ENCODE data around the gene ARL15. TPM values are rescaled to one million over a fixed set of nuclear protein-coding genes. Genes with fewer than 3 reads are reported as not detected.

The ARL15 gene
- total and polyA plus RNA-seq, 2 experiments from 2014 or later, result 7.8 to 9.9 TPM

DNA sequence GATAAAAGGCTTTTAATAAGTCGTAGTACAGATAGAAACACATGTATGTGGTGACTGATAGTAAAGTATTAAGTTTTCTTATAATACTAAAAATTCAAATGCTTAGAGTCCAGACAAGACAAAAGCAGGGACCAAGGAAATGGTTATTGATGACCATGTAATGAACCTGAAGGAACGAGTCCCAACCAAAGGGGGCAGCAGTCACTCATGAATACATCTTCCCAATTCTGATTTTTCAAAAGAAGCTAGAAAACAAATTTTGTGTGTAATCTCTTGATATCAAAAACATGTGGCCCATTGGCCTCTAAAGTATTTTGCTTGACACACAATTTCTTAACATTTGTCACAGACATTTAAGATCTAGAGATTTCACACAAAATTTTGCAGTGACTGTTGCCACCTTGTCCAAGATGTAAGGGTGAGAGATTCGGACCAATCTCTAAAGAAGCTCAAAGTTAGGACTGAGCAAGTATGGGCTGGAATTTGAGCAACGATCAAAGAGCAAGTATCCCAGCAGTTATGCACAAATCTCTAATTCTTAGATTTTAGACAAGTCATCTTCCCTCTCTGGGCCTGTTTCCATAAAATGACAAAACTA, 66.8 kb downstream of the ARL15 start:
- Histone ChIP-seq H4K20me1 (ENCODE audit: insufficient read depth) (no peaks in the 10 kb centered on the region), H3K36me3 (ENCODE audit: low read depth) (no peaks in the 10 kb centered on the region), H3K27ac (no peak overlapping the region), H3K27me3 (replicated peaks; ENCODE audit: insufficient read depth) (no peaks in the 10 kb centered on the region), H3K9ac (no peak overlapping the region), H3F3A (ENCODE audit: insufficient read depth) (no peaks in the 10 kb centered on the region; the same call in 1 of the 2 replicates), H3K4me3 (no peak overlapping the region), H3K79me2 (ENCODE audit: insufficient read depth) (no peaks in the 10 kb centered on the region), H3K9me3 (ENCODE audit: low read depth) (no peaks in the 10 kb centered on the region), H2AFZ (no peak overlapping the region), H3K9me2 (ENCODE audit: insufficient read depth) (no peaks in the 10 kb centered on the region), H3K4me2 (ENCODE audit: unreplicated experiment) (peak overlapping the region; percentile 33), H3K4me1 (ENCODE audit: insufficient read depth) (peaks cover 6% of the 10 kb centered on the region; the same call in 1 of the 2 replicates)
- whole genome bisulfite sequencing, 2 experiments (ENCODE audit: low coverage in 1 of 2, low lambda C conversion rate in 2 of 2, missing lambda C conversion rate in 2 of 2), result 12 to 19% methylated on average over 4 of the region's 4 CpGs
- peak; percentile 66 for DNase-seq
- in situ Hi-C loops (cut with MboI), result loop anchor here (25.0 kb wide), 1 partner anchor 981 kb away; no protein-coding TSS in a partner anchor
- TF ChIP-seq EZH2phosphoT487 (IDR thresholded peaks at IDR 0.05; ENCODE audit: insufficient read depth, low read depth) (no peak), EZH2 (IDR thresholded peaks at IDR 0.05; ENCODE audit: insufficient read depth, poor library complexity, severe bottlenecking) (no peak)

DNA sequence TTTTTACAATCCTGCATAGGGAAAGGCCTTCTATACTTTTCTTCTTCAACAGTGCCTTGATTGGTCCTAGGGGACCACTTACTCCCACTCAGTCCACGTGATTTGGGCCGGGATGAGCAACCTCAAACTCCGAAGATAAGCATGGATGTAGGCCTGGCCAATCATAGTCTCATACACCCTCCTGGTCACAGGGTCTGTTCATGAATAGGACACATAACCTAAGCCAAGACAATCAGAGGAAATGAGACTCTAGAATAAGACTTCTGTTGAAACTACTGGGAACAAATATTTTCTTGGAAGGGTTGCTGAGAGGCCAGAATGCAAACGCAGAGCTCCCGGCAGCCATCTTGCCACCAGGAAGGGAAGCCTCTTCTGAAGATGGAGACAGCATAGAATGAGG, 68.1 kb downstream of the ARL15 start:
- H3K9ac ChIP-seq, result no peak overlapping the region
- no peaks in the 10 kb centered on the region for H3K36me3 ChIP-seq (ENCODE audit: low read depth)
- H3K4me3 ChIP-seq, result no peak overlapping the region
- no peak for DNase-seq
- no peak overlapping the region for H3K27ac ChIP-seq
- no peaks in the 10 kb centered on the region for H3K79me2 ChIP-seq (ENCODE audit: insufficient read depth)
- no peak overlapping the region for H2AFZ ChIP-seq
- no peak for TF ChIP-seq EZH2phosphoT487 (IDR thresholded peaks at IDR 0.05; ENCODE audit: insufficient read depth, low read depth)
- H4K20me1 ChIP-seq (ENCODE audit: insufficient read depth), result no peaks in the 10 kb centered on the region
- H3F3A ChIP-seq (ENCODE audit: insufficient read depth), result no peaks in the 10 kb centered on the region; the same call in 1 of the 2 replicates
- in situ Hi-C loops (cut with MboI), result loop anchor here (25.0 kb wide), 1 partner anchor 980 kb away; no protein-coding TSS in a partner anchor
- no peak overlapping the region for H3K4me2 ChIP-seq (ENCODE audit: unreplicated experiment)
- H3K9me3 ChIP-seq (ENCODE audit: low read depth), result no peaks in the 10 kb centered on the region
- H3K4me1 ChIP-seq (ENCODE audit: insufficient read depth), result peaks cover 6% of the 10 kb centered on the region; the same call in 1 of the 2 replicates
- H3K9me2 ChIP-seq (ENCODE audit: insufficient read depth), result no peaks in the 10 kb centered on the region
- no peaks in the 10 kb centered on the region for H3K27me3 ChIP-seq (replicated peaks; ENCODE audit: insufficient read depth)
- 73 to 76% methylated on average over 5 of the region's 5 CpGs for WGBS, 2 experiments (ENCODE audit: low coverage in 1 of 2, low lambda C conversion rate in 2 of 2, missing lambda C conversion rate in 2 of 2)

DNA sequence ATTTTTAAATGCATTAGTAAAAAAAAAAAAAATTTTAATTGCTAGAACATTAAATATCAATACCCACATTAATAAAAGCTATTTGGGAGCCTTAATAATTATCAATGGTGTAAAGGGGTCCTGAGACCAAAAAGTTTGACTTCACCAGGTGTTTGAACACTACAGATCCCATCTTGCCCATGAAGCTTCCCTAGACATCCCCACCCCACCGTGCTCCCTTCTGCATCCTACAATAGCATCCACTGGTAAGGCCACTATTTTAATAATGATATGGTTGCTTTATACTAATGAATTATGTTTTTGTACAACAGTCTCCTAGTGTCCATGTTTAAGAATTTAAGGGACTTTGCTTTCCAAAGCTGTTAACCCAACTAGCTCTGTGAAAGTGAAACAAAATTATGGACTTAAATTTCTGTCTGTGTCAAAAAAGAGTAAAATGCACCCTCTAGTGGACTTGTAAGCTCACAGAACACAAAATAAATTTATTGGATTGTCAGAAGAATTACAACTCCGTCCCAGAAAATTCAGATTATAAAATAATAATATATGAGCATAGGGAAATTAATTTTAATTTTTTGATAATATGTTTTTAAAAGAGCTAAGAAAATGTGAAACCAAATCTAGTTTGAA, 76.0 kb downstream of the ARL15 start:
- 0 out of 2 replicates have a peak overlapping the region, but pooled peaks have one; percentile 36 for H2AFZ ChIP-seq
- H3K4me1 ChIP-seq (ENCODE audit: insufficient read depth), result no peaks in the 10 kb centered on the region
- H3K9me3 ChIP-seq (ENCODE audit: low read depth), result no peaks in the 10 kb centered on the region
- H3K27ac ChIP-seq, result no peak overlapping the region
- no peaks in the 10 kb centered on the region for H3K36me3 ChIP-seq (ENCODE audit: low read depth)
- in situ Hi-C loops (cut with MboI), result loop anchor here (25.0 kb wide), 1 partner anchor 972 kb away; no protein-coding TSS in a partner anchor
- peaks cover 5% of the 10 kb centered on the region; the same call in 1 of the 2 replicates for H3K79me2 ChIP-seq (ENCODE audit: insufficient read depth)
- no peaks in the 10 kb centered on the region for H3K27me3 ChIP-seq (replicated peaks; ENCODE audit: insufficient read depth)
- H3F3A ChIP-seq (ENCODE audit: insufficient read depth), result no peaks in the 10 kb centered on the region
- no peaks in the 10 kb centered on the region for H3K9me2 ChIP-seq (ENCODE audit: insufficient read depth)
- peak overlapping the region; percentile 64 for H3K4me2 ChIP-seq (ENCODE audit: unreplicated experiment)
- no peaks in the 10 kb centered on the region for H4K20me1 ChIP-seq (ENCODE audit: insufficient read depth)
- peak; percentile 77 for DNase-seq
- H3K9ac ChIP-seq, result peak overlapping the region; percentile 20; the same call in 1 of the 2 replicates
- WGBS, 2 experiments (ENCODE audit: low coverage in 1 of 2, low lambda C conversion rate in 2 of 2, missing lambda C conversion rate in 2 of 2), result 47 to 48% methylated on average over 2 of the region's 2 CpGs
- TF ChIP-seq EZH2phosphoT487 (IDR thresholded peaks at IDR 0.05; ENCODE audit: insufficient read depth, low read depth) (no peak), EZH2 (IDR thresholded peaks at IDR 0.05; ENCODE audit: insufficient read depth, poor library complexity, severe bottlenecking) (no peak)
- peak overlapping the region; percentile 45; the same call in 1 of the 2 replicates for H3K4me3 ChIP-seq

DNA sequence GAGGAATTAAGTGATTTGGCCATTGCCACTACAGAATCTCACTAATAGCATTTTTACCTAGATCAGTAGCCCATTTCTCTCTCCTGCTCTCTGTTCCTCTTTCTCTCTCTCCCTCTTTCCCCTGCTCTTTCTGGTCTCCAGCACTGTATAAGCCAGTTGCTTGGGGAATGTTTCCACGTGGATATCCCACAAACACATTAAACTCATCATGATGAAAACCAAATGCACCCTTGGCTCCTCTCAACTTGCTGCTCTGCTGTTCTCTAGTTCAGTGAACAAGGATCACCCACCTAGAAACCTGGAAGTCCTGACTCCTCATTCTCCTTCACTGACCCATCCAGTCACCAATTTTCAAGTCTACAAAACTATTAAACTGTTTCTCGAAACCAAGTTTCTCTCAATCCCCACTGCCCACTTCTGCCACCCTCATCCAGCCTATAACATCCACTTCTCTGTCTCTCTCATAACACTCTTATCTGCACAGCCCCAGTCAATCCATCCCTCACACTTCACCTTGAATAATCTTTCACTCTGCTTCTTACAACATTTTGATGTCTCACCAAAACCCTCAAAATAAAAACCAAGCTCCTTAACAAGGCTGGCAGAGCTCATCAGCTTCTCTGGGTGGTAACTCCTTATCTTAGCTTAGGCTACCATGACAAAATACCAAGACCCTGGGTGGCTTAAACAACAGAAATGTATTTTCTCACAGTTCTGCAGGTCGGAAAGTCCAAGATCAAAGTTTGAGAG, 79.3 kb downstream of the ARL15 start:
- DNase-seq, result no peak
- Histone ChIP-seq H3K9me2 (ENCODE audit: insufficient read depth) (no peaks in the 10 kb centered on the region), H3K27me3 (replicated peaks; ENCODE audit: insufficient read depth) (no peaks in the 10 kb centered on the region), H3K79me2 (ENCODE audit: insufficient read depth) (peaks cover 5% of the 10 kb centered on the region; the same call in 1 of the 2 replicates), H3K27ac (no peak overlapping the region), H3F3A (ENCODE audit: insufficient read depth) (no peaks in the 10 kb centered on the region), H3K9me3 (ENCODE audit: low read depth) (no peaks in the 10 kb centered on the region), H3K9ac (no peak overlapping the region), H4K20me1 (ENCODE audit: insufficient read depth) (no peaks in the 10 kb centered on the region), H3K4me2 (ENCODE audit: unreplicated experiment) (no peak overlapping the region), H3K4me1 (ENCODE audit: insufficient read depth) (no peaks in the 10 kb centered on the region), H3K4me3 (no peak overlapping the region), H3K36me3 (ENCODE audit: low read depth) (no peaks in the 10 kb centered on the region), H2AFZ (no peak overlapping the region)
- in situ Hi-C loops (cut with MboI), result loop anchor here (25.0 kb wide), 1 partner anchor 969 kb away; no protein-coding TSS in a partner anchor
- TF ChIP-seq EZH2 (IDR thresholded peaks at IDR 0.05; ENCODE audit: insufficient read depth, poor library complexity, severe bottlenecking), result no peak
- no peak for TF ChIP-seq EZH2phosphoT487 (IDR thresholded peaks at IDR 0.05; ENCODE audit: insufficient read depth, low read depth)
- WGBS, 2 experiments (ENCODE audit: low coverage in 1 of 2, low lambda C conversion rate in 2 of 2, missing lambda C conversion rate in 2 of 2), result 58 to 67% methylated on average over 3 of the region's 3 CpGs
